HepG2 (cell line): ENCODE measurements around the gene GUCA1A. TPM values are rescaled to one million over a fixed set of nuclear protein-coding genes. Genes with fewer than 3 reads are reported as not detected.

Experiments used
- ARID4A ChIP-seq: sonication (generic); formaldehyde crosslinking; IDR thresholded peaks from 2 replicates; pipeline ENCODE4 v1.5.0; 2020; ENCODE audit warnings: mild to moderate bottlenecking, missing genetic modification reagents, borderline replicate concordance
- ATF1 ChIP-seq: IDR thresholded peaks from 2 replicates; pipeline ENCODE4 v1.6.1; 2016; ENCODE audit warnings: mild to moderate bottlenecking, control low read depth
- HOMEZ ChIP-seq: IDR thresholded peaks from 2 replicates; pipeline ENCODE4 v1.6.1; 2016; ENCODE audit warnings: low read depth
- LBX2 ChIP-seq: sonication (generic); formaldehyde crosslinking; IDR thresholded peaks from 2 replicates; pipeline ENCODE4 v1.5.0; 2020; ENCODE audit warnings: missing genetic modification reagents, mild to moderate bottlenecking, borderline replicate concordance
- NFE2L1 ChIP-seq: sonication (generic); formaldehyde crosslinking; IDR thresholded peaks from 2 replicates; pipeline ENCODE4 v1.4.0; 2020; ENCODE audit warnings: missing genetic modification reagents, mild to moderate bottlenecking, borderline replicate concordance
- NFKBIZ ChIP-seq: IDR thresholded peaks from 2 replicates; pipeline ENCODE4 v1.6.1; 2018; ENCODE audit warnings: missing genetic modification reagents, missing compliant biosample characterization
- SMAD1 ChIP-seq: sonication (generic); formaldehyde crosslinking; IDR thresholded peaks from 2 replicates; pipeline ENCODE4 v1.4.0; 2020; ENCODE audit warnings: missing genetic modification reagents, low read depth, mild to moderate bottlenecking, borderline replicate concordance
- SOX13 ChIP-seq, 3 experiments: fragments of 450-650 bp in 1 of 3; sonication (generic) in 1 of 3; formaldehyde crosslinking in 1 of 3; IDR thresholded peaks in 2 of 3; conservative IDR thresholded peaks in 1 of 3; 2 replicates each; pipeline versions ENCODE4 v1.5.0 to v1.6.1; 2016 to 2020; ENCODE audit warnings: antibody characterized with exemption in 1 of 3, mild to moderate bottlenecking in 1 of 3, missing compliant biosample characterization in 1 of 3, missing genetic modification reagents in 1 of 3, moderate library complexity in 1 of 3
- SP1 ChIP-seq, 2 experiments: fragments of 450-650 bp in 1 of 2; sonication (generic) in 1 of 2; formaldehyde crosslinking in 1 of 2; IDR thresholded peaks; 2 replicates each; pipeline versions ENCODE4 v1.4.0 to v1.6.1; 2016 to 2020; ENCODE audit warnings: missing genetic modification reagents in 1 of 2
- TRIM24 ChIP-seq: sonication (generic); formaldehyde crosslinking; IDR thresholded peaks from 2 replicates; pipeline ENCODE4 v1.8.0; 2022; ENCODE audit warnings: mild to moderate bottlenecking, missing genetic modification reagents
- ZC3H13 ChIP-seq: sonication (generic); formaldehyde crosslinking; IDR thresholded peaks from 2 replicates; pipeline ENCODE4 v1.8.1; 2023; ENCODE audit warnings: mild to moderate bottlenecking, missing genetic modification reagents, moderate library complexity
- ZNF34 ChIP-seq: sonication (generic); formaldehyde crosslinking; IDR thresholded peaks from 2 replicates; pipeline ENCODE4 v1.4.0; 2020; ENCODE audit warnings: mild to moderate bottlenecking, missing genetic modification reagents, borderline replicate concordance
- ZNF619 ChIP-seq: sonication (generic); formaldehyde crosslinking; IDR thresholded peaks from 2 replicates; pipeline ENCODE4 v1.4.0; 2020; ENCODE audit warnings: mild to moderate bottlenecking, missing genetic modification reagents
- polyA plus RNA-seq, 8 experiments: library from polyadenylated mRNA; depleted of rRNA in 3 of 8; stranded (reverse) in 7 of 8; unstranded in 1 of 8; fragments of >200 nt; fragmentation: Illumina TruSeq in 4 of 8; extraction: Trizol in 4 of 8; gene quantifications; 2 replicates each; pipeline versions ENCODE4 v1.2.1 to v1.2.3, GENCODE V29; 2011 to 2016; ENCODE audit warnings: low read depth in 4 of 8, missing spikeins in 1 of 8, mixed read lengths in 1 of 8; ENCODE audit not compliant: insufficient read depth in 1 of 8
- total RNA-seq, 5 experiments: library from RNA; depleted of rRNA; stranded (reverse); fragments of >200 nt; fragmentation: Illumina TruSeq; extraction: Trizol; gene quantifications; 2 replicates each; pipeline ENCODE4 v1.2.3, GENCODE V29; 2016; ENCODE audit warnings: low read depth in 1 of 5
- TF ChIP-seq, protein P1 (sequence below): sonication (generic); formaldehyde crosslinking; IDR thresholded peaks from 2 replicates; pipeline ENCODE4 v1.9.0; 2021; ENCODE audit warnings: missing genetic modification reagents, borderline replicate concordance
- TF ChIP-seq, protein P2 (sequence below): sonication (generic); formaldehyde crosslinking; IDR thresholded peaks from 2 replicates; pipeline ENCODE4 v1.5.0; 2020; ENCODE audit warnings: missing genetic modification reagents

The GUCA1A gene
- total and polyA plus RNA-seq, 2 of the 13 experiments (the other 11 are each of a cell fraction or from before 2014, with no cell fraction given), result not detected

DNA sequence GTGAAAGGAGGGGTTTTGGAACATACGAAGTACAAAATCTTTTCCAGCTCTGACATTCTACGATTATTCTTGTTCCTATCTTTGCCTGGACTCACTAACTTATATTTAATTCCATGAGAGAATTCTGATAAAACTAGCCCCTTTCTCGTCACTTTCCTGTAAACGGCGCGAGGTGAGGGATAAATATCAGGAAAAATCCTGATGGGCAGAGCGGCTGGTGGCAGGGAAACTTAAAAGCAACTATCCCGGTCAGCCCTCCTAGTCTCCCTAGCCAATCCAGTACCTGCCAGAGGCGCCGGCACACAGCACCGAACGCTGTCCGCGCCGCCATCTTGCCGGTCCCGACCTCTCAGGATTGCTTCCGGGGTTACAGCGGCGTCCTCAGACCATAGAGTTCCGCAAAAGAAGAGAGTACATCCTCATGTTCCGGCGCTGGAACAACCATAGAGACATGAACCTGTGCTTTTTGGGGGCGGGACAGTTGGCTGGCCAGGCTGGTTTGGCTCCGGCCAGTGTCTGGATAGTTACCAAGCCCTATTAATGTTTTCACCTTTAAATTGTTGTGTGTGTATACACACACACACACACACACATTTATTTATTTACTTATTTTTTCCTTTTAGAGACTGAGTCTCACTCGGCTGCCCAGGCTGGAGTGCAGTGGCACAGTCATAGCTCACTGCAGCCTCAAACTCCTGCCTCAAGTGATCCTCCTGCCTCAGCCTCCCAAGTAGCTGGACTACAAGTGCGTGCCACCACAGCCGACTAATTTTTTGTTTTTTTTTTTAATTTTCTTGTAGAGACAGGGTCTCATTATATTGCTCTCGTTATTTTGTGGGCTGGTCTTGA, 44.6 kb downstream of the GUCA1A start, which contains the start of gene MRPS10 (continued):
- TF ChIP-seq NFKBIZ (CRISPR knock-in tag) (peak; percentile 66; the same call in 1 of the 2 replicates), ZNF619 (CRISPR knock-in tag) (0 out of 2 replicates have a peak, but pooled peaks have one; percentile 38), SMAD1 (CRISPR knock-in tag) (peak; percentile 71; the same call in 1 of the 2 replicates), ZNF34 (no peak), ZC3H13 (no peak), ARID4A (CRISPR knock-in tag) (peak; percentile 84; the same call in 1 of the 2 replicates), SP1 (IDR thresholded peaks at IDR 0.05) (no peak), SP1 (CRISPR knock-in tag; IDR thresholded peaks at IDR 0.05) (0 out of 2 replicates have a peak, but pooled peaks have one; percentile 59), ATF1 (CRISPR knock-in tag) (peak; percentile 86), HOMEZ (CRISPR knock-in tag) (peak; percentile 60; the same call in 1 of the 2 replicates), NFE2L1 (CRISPR knock-in tag) (no peak), LBX2 (CRISPR knock-in tag) (no peak), SOX13 (IDR thresholded peaks at IDR 0.05) (no peak), SOX13 (CRISPR knock-in tag; conservative IDR thresholded peaks at IDR 0.05 in 1 of 2, IDR thresholded peaks at IDR 0.05 in 1 of 2) (peak in 1 of 2 experiments; percentile 54; a peak in 1 of 4 replicates), TRIM24 (no peak)
- TF ChIP-seq, protein P1, sequence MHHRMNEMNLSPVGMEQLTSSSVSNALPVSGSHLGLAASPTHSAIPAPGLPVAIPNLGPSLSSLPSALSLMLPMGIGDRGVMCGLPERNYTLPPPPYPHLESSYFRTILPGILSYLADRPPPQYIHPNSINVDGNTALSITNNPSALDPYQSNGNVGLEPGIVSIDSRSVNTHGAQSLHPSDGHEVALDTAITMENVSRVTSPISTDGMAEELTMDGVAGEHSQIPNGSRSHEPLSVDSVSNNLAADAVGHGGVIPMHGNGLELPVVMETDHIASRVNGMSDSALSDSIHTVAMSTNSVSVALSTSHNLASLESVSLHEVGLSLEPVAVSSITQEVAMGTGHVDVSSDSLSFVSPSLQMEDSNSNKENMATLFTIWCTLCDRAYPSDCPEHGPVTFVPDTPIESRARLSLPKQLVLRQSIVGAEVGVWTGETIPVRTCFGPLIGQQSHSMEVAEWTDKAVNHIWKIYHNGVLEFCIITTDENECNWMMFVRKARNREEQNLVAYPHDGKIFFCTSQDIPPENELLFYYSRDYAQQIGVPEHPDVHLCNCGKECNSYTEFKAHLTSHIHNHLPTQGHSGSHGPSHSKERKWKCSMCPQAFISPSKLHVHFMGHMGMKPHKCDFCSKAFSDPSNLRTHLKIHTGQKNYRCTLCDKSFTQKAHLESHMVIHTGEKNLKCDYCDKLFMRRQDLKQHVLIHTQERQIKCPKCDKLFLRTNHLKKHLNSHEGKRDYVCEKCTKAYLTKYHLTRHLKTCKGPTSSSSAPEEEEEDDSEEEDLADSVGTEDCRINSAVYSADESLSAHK (CRISPR knock-in tag), result no peak; the same call in 1 of the 2 replicates
- TF ChIP-seq, protein P2, sequence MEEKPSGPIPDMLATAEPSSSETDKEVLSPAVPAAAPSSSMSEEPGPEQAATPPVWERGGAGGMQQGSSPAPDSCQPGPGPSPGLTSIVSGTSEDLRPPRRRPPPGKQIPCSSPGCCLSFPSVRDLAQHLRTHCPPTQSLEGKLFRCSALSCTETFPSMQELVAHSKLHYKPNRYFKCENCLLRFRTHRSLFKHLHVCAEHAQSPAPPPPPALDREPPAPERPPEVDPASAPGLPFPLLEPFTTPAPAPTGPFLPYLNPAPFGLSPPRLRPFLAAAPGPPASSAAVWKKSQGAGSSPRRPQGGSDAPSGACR (CRISPR knock-in tag), result peak; percentile 79
